Breast epithelium (tissue), 4 donors: ENCODE results near the gene CCND3. TPM values are rescaled to one million over a fixed set of nuclear protein-coding genes. Genes with fewer than 3 reads are reported as not detected.

ENCODE experiments used
- DNase-seq, 2 donors: peaks; one replicate each; pipeline ENCODE4 v3.0.0-alpha.2; 2019; ENCODE audit warnings: low spot score in 2 of 2
- H3K27ac ChIP-seq, 2 donors: fragments of 200-600 bp; sonication (generic) in 1 of 2; one replicate each; pipeline ENCODE4 v1.5.1; 2016 to 2019; ENCODE audit warnings: mild to moderate bottlenecking in 1 of 2
- H3K27me3 ChIP-seq, 2 donors: fragments of 200-600 bp; sonication (generic) in 1 of 2; one replicate each; pipeline versions ENCODE4 v1.5.1 to v1.6.0; 2017 to 2019; ENCODE audit warnings: control low read depth in 1 of 2, mild to moderate bottlenecking in 1 of 2
- H3K36me3 ChIP-seq: fragments of 200-600 bp; one replicate; pipeline ENCODE4 v1.5.1; 2019
- H3K4me1 ChIP-seq, 2 donors: fragments of 200-600 bp; sonication (generic); one replicate each; pipeline ENCODE4 v1.5.1; 2016 to 2019; ENCODE audit warnings: control low read depth in 1 of 2
- H3K4me3 ChIP-seq, 3 donors: fragments of 200-600 bp; sonication (generic); 1 replicate in 2 of 3; 2 replicates in 1 of 3; pipeline ENCODE4 v1.5.1; 2016 to 2019; ENCODE audit warnings: mild to moderate bottlenecking in 3 of 3, moderate library complexity in 2 of 3
- H3K9me3 ChIP-seq, 2 donors: fragments of 200-600 bp; sonication (generic) in 1 of 2; one replicate each; pipeline ENCODE4 v1.5.1; 2016 to 2019; ENCODE audit warnings: control low read depth in 1 of 2
- POLR2A ChIP-seq: fragments of 450-650 bp; IDR thresholded peaks from one replicate; pipeline ENCODE4 v1.6.1; 2016; ENCODE audit warnings: antibody characterized with exemption, mild to moderate bottlenecking, moderate library complexity
- POLR2AphosphoS5 ChIP-seq, 3 donors: sonication (generic); formaldehyde crosslinking; IDR thresholded peaks; one replicate each; pipeline ENCODE4 v1.6.1; 2017; ENCODE audit warnings: antibody characterized with exemption in 3 of 3
- intact Hi-C: fragments of 100-400 bp; cut with DNase I; formaldehyde crosslinking; loops from one replicate; pipeline ENCODE4 v1.15.1; 2023; ENCODE audit warnings: low total_unique reads
- total RNA-seq, 3 donors: library from RNA; depleted of rRNA; stranded (reverse); fragments of >200 nt; gene quantifications; one replicate each; pipeline ENCODE4 v1.1.0, GENCODE V29; 2016
- TF ChIP-seq, protein P1 (sequence below), 3 donors: fragments of 450-650 bp; IDR thresholded peaks; one replicate each; pipeline ENCODE4 v1.5.1; 2016 to 2017; ENCODE audit warnings: antibody characterized with exemption in 3 of 3, mild to moderate bottlenecking in 3 of 3, moderate library complexity in 3 of 3

CCND3 gene
- total RNA-seq = 100 to 1,000 TPM; 115 to 297 (median 148) TPM

DNA sequence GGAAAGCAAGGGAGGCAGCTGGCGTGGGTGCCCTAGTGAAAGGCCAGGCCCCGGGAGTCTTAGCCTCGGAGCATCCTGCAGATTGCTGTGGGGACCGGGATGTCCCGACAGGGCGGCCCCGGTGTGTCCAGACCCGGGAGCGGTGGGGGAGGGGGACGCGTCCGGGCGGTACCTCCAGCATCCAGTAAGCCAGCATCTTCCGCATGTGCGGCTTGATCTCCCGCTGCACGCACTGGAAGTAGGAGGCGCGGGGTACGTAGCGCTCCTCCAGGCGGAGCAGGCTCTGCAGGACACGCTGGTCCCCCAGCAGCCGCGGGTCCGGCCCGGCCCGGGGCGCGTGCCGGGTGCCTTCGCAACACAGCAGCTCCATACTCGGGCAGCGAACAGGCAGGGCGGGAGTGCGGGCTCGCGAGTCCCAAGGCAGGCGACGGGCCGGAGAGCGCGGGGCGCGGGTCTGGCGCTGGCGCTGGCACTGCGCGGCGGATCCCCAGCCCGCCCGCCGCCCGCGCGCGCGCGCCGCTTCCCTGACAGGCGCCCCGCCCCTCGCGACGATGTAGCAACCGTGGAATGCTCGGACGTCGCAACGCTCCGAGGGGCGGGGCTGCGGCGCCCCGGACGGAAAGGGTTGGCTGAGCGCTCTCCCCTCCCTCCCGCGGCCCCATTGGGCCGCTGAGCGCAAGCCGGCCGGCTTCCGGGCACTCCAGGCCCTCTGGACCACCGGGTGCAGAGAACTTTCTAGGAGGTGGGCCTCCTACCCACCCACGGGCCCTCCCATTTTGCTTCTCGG lies at the start of gene CCND3:
CCND3 (minus strand) TSS at position 529 of the 787 bp plus-strand sequence; CDS start at position 370, 159 bp downstream.
- intact Hi-C loops = no loop called here
- Histone ChIP-seq H3K36me3 (no peaks in the 10 kb centered on the region), H3K4me1 (peaks cover 19 to 26% of the 10 kb centered on the region in 2 donors), H3K9me3 (no peaks in the 10 kb centered on the region), H3K27me3 (no peaks in the 10 kb centered on the region), H3K4me3 (peak within 1 kb of the TSS; percentile 59 to 94 (median 82)), H3K27ac (peak within 1 kb of the TSS; percentile 14 to 80)
- peak; percentile 71 to 81 for DNase-seq
- TF ChIP-seq POLR2AphosphoS5 (IDR thresholded peaks at IDR 0.05) (no peak), POLR2A (no peak)
- TF ChIP-seq, protein P1, sequence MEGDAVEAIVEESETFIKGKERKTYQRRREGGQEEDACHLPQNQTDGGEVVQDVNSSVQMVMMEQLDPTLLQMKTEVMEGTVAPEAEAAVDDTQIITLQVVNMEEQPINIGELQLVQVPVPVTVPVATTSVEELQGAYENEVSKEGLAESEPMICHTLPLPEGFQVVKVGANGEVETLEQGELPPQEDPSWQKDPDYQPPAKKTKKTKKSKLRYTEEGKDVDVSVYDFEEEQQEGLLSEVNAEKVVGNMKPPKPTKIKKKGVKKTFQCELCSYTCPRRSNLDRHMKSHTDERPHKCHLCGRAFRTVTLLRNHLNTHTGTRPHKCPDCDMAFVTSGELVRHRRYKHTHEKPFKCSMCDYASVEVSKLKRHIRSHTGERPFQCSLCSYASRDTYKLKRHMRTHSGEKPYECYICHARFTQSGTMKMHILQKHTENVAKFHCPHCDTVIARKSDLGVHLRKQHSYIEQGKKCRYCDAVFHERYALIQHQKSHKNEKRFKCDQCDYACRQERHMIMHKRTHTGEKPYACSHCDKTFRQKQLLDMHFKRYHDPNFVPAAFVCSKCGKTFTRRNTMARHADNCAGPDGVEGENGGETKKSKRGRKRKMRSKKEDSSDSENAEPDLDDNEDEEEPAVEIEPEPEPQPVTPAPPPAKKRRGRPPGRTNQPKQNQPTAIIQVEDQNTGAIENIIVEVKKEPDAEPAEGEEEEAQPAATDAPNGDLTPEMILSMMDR (IDR thresholded peaks at IDR 0.05) = no peak

GRCh38 chr6:41986339-41986738 lies 44.7 kb upstream of the CCND3 start:
- Histone ChIP-seq H3K27ac (no peak overlapping the region), H3K4me3 (no peak overlapping the region), H3K36me3 (no peaks in the 10 kb centered on the region), H3K9me3 (no peaks in the 10 kb centered on the region), H3K4me1 (no peaks in the 10 kb centered on the region), H3K27me3 (no peaks in the 10 kb centered on the region)
- intact Hi-C loops = no loop called here
- DNase-seq = no peak
- TF ChIP-seq, protein P1 (IDR thresholded peaks at IDR 0.05) = no peak
- no peak for TF ChIP-seq POLR2A
- TF ChIP-seq POLR2AphosphoS5 (IDR thresholded peaks at IDR 0.05) = no peak

DNA sequence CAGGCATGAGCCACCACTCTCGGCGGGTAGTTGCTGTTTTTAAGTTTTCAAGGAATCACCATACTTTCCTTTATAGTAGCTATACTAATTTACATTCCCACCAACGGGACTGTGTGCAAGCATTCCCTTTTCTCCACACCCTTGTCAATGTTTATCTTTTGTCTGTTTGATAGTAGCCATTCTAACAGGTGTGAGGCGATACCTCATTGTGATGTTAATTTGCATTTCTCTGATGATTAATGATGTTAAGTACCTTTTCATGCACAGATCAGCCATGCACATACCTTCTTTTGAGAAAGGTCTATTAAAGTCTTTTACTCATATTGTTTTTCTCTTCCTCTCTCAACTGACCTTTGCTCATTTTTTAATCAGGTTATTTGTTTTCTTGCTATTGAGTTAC lies 43.0 kb upstream of the CCND3 start:
- TF ChIP-seq POLR2AphosphoS5 (IDR thresholded peaks at IDR 0.05) (no peak), POLR2A (no peak)
- TF ChIP-seq, protein P1 (IDR thresholded peaks at IDR 0.05) = no peak
- Histone ChIP-seq H3K36me3 (no peaks in the 10 kb centered on the region), H3K4me1 (no peaks in the 10 kb centered on the region), H3K27me3 (no peaks in the 10 kb centered on the region), H3K4me3 (no peak overlapping the region), H3K9me3 (no peaks in the 10 kb centered on the region), H3K27ac (no peak overlapping the region)
- intact Hi-C loops = no loop called here
- DNase-seq = no peak

GRCh38 chr6:41976794-41977484 lies 35.3 kb upstream of the CCND3 start:
- Histone ChIP-seq H3K27me3 (no peaks in the 10 kb centered on the region), H3K4me1 (no peaks in the 10 kb centered on the region), H3K4me3 (no peak overlapping the region), H3K9me3 (no peaks in the 10 kb centered on the region), H3K36me3 (no peaks in the 10 kb centered on the region), H3K27ac (no peak overlapping the region)
- intact Hi-C loops = no loop called here
- TF ChIP-seq POLR2AphosphoS5 (IDR thresholded peaks at IDR 0.05) = no peak
- no peak for TF ChIP-seq POLR2A
- TF ChIP-seq, protein P1 (IDR thresholded peaks at IDR 0.05) = no peak
- DNase-seq = no peak

GRCh38 chr6:41975276-41975675 lies 33.7 kb upstream of the CCND3 start:
- H3K4me3 ChIP-seq = no peak overlapping the region
- no peak for TF ChIP-seq POLR2AphosphoS5 (IDR thresholded peaks at IDR 0.05)
- TF ChIP-seq, protein P1 (IDR thresholded peaks at IDR 0.05) = no peak
- no peak for TF ChIP-seq POLR2A
- no peaks in the 10 kb centered on the region for H3K4me1 ChIP-seq
- no peak overlapping the region for H3K27ac ChIP-seq
- no peaks in the 10 kb centered on the region for H3K27me3 ChIP-seq
- DNase-seq = no peak
- intact Hi-C loops = no loop called here
- no peaks in the 10 kb centered on the region for H3K9me3 ChIP-seq
- no peaks in the 10 kb centered on the region for H3K36me3 ChIP-seq
